Mucosa of descending colon (tissue), 3 donors: ENCODE data around the gene MXRA7. TPM values are rescaled to one million over a fixed set of nuclear protein-coding genes. Genes with fewer than 3 reads are reported as not detected.
"Not testable (repeated sequence)": the region's sequence is repeated elsewhere in the genome, so short reads cannot be mapped to it uniquely, and the experiment has no call there.

Experiments
- ATAC-seq: fragments of 200-7000 bp; cut with Tn5 transposase; one replicate; pipeline ENCODE4 v1.9.1; 2020; ENCODE audit warnings: mild to moderate bottlenecking, moderate library complexity
- DNase-seq, 3 donors: peaks; one replicate each; pipeline ENCODE4 v3.0.0-alpha.2; 2020
- H3K36me3 ChIP-seq: fragments of 200-600 bp; one replicate; pipeline ENCODE4 v1.8.0; 2021; ENCODE audit warnings: low read depth, mild to moderate bottlenecking
- H3K4me1 ChIP-seq: fragments of 200-600 bp; one replicate; pipeline ENCODE4 v1.8.0; 2021; ENCODE audit warnings: low read depth, mild to moderate bottlenecking
- H3K4me3 ChIP-seq: fragments of 200-600 bp; one replicate; pipeline ENCODE4 v1.8.0; 2021; ENCODE audit warnings: mild to moderate bottlenecking
- H3K9me3 ChIP-seq: fragments of 200-600 bp; one replicate; pipeline ENCODE4 v1.8.0; 2021; ENCODE audit warnings: mild to moderate bottlenecking
- CTCF ChIP-seq: fragments of 200-600 bp; IDR thresholded peaks from one replicate; pipeline ENCODE4 v1.8.0; 2022; ENCODE audit warnings: antibody characterized with exemption, mild to moderate bottlenecking
- intact Hi-C, 2 donors: fragments of 100-400 bp; cut with DNase I in 1 of 2; cut with micrococcal nuclease in 1 of 2; formaldehyde crosslinking; loops; one replicate each; pipeline versions ENCODE4 v1.11.0 to v1.11.1; 2022; cut with DNase I, micrococcal nuclease
- total RNA-seq, 3 donors: library from RNA; stranded (reverse); fragmentation: NEBNext Ultra II Directional in 2 of 3; extraction: Animal tissue kit (Norgen Biotek cat#: 25700) in 2 of 3; gene quantifications; one replicate each; pipeline versions ENCODE4 v1.2.1 to v1.2.4, GENCODE V29; 2021 to 2023
- donor health status: DM: no; HTN: no; CAD: no; lungs with moderate emphysema.
- donor health status: DM: no; HTN: no; CAD: no.
- donor health status: DM: no; HTN: yes; CAD: no.

The MXRA7 gene
- total RNA-seq, 3 donors from 2014 or later, result 11.4 to 214 (median 24.5) TPM

DNA sequence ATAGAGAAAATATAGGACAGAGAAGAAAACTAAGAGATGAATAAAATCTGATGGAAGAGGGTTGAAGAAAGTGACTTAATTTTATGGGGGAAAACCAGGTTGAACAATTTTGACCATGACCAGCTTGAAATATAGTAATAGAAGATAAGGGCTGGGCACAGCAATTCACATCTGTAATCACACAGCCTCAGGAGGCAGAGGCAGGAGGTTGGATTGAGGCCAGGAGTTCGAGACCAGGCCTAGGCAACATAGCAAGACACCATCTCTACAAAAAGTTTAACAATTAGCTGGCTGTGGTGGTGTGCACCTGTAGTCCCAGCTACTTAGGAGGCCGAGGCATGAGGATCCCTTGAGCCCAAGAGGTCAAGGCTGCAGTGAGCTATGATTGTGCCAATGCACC lies 8.7 kb downstream of the MXRA7 start:
- H3K4me3 ChIP-seq, result no peak overlapping the region
- DNase-seq (peak in 1 of 3 donors; percentile 1), ATAC-seq (no peak)
- H3K4me1 ChIP-seq, result no peaks in the 10 kb centered on the region
- intact Hi-C loops, result no loop called here
- no peak for TF ChIP-seq CTCF
- no peaks in the 10 kb centered on the region for H3K36me3 ChIP-seq
- no peaks in the 10 kb centered on the region for H3K9me3 ChIP-seq

- Histone ChIP-seq H3K9me3 (no peaks in the 10 kb centered on the region), H3K36me3 (no peaks in the 10 kb centered on the region), H3K4me1 (no peaks in the 10 kb centered on the region), H3K4me3 (no peak overlapping the region)
- ATAC-seq (no peak), DNase-seq (peak in 1 of 3 donors; percentile 36)
- no peak for TF ChIP-seq CTCF
- intact Hi-C loops, result no loop called here
These were observed 9.2 kb downstream of the MXRA7 start for GRCh38 chr17:76701471-76701967.

DNA sequence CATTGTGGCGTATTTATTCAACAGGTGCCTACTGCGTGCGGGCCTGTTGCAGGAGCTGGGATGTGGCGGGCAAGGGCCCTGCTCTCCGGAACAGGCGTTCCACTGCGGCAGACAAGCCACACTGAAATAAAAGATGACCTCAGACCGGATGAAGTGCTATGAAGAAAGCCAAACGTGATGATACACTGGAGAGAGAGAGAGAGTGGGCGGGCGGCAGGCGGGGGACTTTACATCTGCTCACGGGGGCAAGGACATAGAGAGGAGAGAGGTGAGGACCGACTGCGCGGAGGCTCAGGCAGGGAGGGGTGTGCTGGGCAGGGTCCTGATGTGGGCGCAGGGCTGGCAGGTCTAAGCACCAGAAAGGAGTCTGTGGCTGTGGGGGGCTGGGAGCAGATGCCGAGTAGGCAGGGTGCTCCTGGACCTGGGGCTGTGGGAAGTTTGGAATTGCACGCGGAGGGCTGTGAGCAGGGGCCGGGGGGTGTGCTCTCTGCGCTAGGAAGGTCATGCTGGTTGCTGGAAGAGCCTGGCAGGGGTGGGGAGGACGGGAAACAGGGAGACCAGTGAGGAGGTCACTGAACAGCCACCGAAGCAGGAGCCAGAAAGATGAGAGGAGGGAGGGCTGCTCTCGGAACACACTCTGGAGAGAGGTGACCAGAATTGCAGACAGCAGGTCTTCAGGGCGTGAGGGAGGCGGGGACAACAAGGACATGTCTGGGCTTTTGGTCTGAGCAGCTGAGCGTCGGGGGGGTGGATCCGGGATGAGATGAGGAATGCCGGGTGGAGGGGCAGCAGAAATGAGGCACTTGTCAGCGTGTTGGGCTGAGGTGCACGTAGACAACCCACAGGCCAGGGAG lies 9.9 kb downstream of the MXRA7 start:
- H3K9me3 ChIP-seq, result no peaks in the 10 kb centered on the region
- intact Hi-C loops, result no loop called here
- no peak overlapping the region for H3K4me3 ChIP-seq
- no peak for TF ChIP-seq CTCF
- no peaks in the 10 kb centered on the region for H3K4me1 ChIP-seq
- H3K36me3 ChIP-seq, result no peaks in the 10 kb centered on the region
- DNase-seq (peak in 1 of 3 donors; percentile 59), ATAC-seq (peak; percentile 67)

- DNase-seq (no peak), ATAC-seq (no peak)
- TF ChIP-seq CTCF, result no peak
- Histone ChIP-seq H3K36me3 (no peaks in the 10 kb centered on the region), H3K4me3 (no peak overlapping the region), H3K4me1 (no peaks in the 10 kb centered on the region), H3K9me3 (no peaks in the 10 kb centered on the region)
- intact Hi-C loops, result no loop called here
These were observed 10.5 kb downstream of the MXRA7 start for GRCh38 chr17:76700270-76700616.

DNA sequence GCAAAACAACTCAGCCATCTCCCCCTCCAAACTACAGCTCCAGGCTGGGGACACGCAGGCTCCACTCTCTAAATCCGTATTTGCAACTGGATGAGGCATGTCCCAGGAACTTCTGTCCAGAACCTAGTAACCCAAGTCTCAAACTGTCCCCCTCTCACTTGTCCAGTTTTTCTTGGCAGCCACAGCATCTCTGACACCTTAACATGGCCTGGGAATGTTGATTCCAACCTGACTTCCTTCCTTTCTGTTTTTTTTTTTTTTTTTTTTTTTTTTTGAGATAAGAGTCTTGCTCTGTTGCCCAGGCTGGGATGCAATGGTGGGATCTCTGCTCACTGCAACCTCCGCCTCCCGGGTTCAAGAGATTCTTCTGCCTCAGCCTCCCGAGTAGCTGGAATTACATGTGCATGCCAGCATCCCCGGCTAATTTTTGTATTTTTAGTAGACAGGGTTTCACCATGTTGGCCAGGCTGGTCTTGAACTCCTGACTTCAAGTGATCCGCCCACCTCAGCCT lies 12.2 kb downstream of the MXRA7 start:
- peak in 1 of 3 donors; percentile 2 for DNase-seq
- H3K36me3 ChIP-seq, H3K4me1 ChIP-seq, intact Hi-C loops, ATAC-seq, H3K4me3 ChIP-seq, H3K9me3 ChIP-seq: not testable (repeated sequence)

DNA sequence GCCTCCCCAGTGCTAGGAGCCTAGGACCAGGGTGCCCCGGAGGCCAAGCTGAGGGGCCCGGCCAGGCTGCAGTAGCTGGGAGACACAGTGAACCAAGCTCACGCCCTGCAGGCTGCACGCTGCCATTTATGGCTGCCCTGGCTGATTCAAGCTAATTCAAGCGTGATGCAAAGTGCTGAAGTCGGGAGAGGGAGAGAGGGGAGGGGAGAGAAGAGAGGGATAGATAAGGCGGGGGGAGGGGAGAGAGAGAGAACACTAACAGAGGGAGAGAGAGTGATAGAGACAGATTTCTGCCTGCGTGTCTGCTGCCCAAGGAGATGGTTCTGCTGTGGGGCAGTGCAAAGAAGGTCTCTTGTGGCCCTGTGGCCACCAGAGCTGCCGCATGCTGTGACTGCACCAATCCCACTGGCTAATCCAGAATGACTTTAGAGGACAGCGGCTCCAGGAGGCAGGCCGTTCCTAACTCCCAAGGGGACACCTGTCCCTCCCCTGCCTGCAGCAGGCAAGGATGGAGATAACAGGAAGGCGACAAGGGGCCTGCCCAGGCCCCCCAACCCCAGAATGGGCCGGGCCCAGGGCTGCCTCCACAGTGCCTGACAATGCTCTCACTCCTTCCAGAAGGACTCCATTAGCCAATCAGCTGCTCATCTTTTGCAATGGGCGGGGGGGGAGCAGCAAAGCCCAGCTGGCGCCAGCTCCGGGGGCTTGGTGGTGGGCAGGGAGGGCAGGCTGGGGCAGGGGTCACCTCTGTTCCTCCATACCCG lies 12.9 kb downstream of the MXRA7 start:
- no peaks in the 10 kb centered on the region for H3K36me3 ChIP-seq

More for the DNA sequence above, 12.9 kb downstream of the MXRA7 start:
- Histone ChIP-seq H3K4me3 (no peak overlapping the region), H3K9me3 (no peaks in the 10 kb centered on the region), H3K4me1 (no peaks in the 10 kb centered on the region)
- no peak for DNase-seq
- intact Hi-C loops, result no loop called here
- no peak for ATAC-seq
- TF ChIP-seq CTCF, result no peak
